MM.1S (cell line): ENCODE results near the gene KLRF2.

Experiments
- EZH2 ChIP-seq: fragments of 300-600 bp; sonication (generic); optimal IDR thresholded peaks from 2 replicates; pipeline ENCODE3; 2017; ENCODE audit warnings: low read depth, mild to moderate bottlenecking, antibody characterized with exemption, low read length, mixed read lengths
- EZH2phosphoT487 ChIP-seq: fragments of 300-600 bp; sonication (generic); IDR thresholded peaks from 2 replicates; pipeline ENCODE4 v1.6.1; 2018; ENCODE audit warnings: antibody characterized with exemption, low read length
- TF ChIP-seq, protein P1 (sequence below): fragments of 300-600 bp; sonication (generic); IDR thresholded peaks from 2 replicates; pipeline ENCODE4 v1.5.1; 2016; ENCODE audit warnings: antibody characterized with exemption, low read length, mixed read lengths

DNA sequence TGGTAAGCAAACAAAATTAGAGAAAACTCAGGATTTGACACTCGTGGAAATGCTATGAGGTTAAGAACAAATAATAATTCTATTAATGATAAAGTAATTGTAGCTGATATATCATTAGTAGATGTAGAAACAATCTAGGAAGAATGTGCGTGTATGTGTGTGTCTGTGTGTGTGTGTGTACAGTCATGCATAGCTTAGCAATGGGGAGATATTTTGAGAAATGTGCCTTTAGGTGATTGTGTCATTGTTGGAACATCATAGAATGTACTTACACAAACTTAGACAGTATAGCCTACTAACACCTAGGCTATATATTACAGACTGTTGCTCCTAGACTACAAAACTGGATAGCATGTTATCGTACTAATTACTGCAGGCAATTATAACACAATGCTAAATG lies 45.6 kb downstream of the KLRF2 start:
- TF ChIP-seq, protein P1, sequence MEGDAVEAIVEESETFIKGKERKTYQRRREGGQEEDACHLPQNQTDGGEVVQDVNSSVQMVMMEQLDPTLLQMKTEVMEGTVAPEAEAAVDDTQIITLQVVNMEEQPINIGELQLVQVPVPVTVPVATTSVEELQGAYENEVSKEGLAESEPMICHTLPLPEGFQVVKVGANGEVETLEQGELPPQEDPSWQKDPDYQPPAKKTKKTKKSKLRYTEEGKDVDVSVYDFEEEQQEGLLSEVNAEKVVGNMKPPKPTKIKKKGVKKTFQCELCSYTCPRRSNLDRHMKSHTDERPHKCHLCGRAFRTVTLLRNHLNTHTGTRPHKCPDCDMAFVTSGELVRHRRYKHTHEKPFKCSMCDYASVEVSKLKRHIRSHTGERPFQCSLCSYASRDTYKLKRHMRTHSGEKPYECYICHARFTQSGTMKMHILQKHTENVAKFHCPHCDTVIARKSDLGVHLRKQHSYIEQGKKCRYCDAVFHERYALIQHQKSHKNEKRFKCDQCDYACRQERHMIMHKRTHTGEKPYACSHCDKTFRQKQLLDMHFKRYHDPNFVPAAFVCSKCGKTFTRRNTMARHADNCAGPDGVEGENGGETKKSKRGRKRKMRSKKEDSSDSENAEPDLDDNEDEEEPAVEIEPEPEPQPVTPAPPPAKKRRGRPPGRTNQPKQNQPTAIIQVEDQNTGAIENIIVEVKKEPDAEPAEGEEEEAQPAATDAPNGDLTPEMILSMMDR: no peak
- TF ChIP-seq EZH2: no peak
- no peak for TF ChIP-seq EZH2phosphoT487
